GM21717 (cell line): Measurements from ENCODE around the gene DCC.

Experiments used
- ATAC-seq: cut with Tn5 transposase; IDR thresholded peaks from one replicate; pipeline ENCODE4 v1.9.1; 2021; ENCODE audit warnings: mild to moderate bottlenecking, moderate library complexity; ENCODE audit not compliant: unreplicated experiment

The DCC gene

DNA sequence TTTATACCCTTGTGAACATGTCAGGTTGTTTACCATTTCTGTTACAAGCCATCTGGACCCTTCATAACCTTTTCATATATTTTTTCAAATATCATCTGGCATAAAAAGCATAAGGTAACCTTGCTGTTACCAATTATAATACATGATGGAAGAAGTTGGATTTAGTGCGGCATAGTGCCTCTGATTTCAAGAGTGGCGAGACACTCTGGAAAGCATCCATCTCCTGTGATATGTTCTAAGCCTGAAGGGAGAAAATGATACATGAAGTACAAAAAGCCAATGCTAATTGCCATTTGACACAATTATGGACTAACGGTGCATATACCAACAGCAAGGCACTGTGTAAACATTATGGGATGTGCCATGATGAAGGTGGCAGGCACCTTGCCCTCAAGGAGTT, 75.1 kb downstream of the DCC start:
- no peak for ATAC-seq

GRCh38 chr18:52422985-52423601, 83.1 kb downstream of the DCC start:
- no peak for ATAC-seq

- no peak for ATAC-seq
Measured at GRCh38 chr18:52426041-52426440, 86.0 kb downstream of the DCC start.

- ATAC-seq, result no peak
Measured at GRCh38 chr18:52426462-52426861, 86.5 kb downstream of the DCC start.

DNA sequence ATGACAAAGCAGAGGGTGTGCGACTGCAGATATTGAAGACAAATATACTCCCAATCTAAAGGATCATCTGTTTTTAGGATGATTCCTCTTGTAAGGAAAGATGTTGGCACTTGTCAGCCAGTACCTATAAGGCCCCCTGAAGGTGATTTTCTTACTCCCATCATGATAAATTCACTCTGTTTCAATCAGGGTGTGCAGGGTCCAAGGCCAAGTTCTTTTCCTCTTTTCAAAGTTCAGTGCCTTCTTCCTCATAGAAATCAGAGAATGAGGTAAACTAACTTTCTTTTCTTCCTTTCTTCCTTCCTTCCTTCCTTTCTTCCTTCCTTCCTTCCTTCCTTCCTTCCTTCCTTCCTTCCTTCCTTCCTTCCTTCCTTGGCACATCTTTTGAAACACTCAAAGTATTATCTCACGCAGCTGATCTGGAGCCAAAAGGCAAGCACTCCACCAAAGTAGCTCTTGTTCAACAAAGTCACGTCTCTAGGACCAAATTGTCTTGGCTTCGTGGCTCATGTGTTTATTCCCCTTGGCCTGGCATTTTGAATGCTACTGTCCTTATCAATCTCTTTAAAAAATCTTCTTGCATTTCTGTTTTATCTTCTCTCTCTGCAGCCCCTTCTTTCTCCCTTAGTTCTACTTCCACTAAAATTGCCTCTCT, 87.7 kb downstream of the DCC start:
- no peak for ATAC-seq

DNA sequence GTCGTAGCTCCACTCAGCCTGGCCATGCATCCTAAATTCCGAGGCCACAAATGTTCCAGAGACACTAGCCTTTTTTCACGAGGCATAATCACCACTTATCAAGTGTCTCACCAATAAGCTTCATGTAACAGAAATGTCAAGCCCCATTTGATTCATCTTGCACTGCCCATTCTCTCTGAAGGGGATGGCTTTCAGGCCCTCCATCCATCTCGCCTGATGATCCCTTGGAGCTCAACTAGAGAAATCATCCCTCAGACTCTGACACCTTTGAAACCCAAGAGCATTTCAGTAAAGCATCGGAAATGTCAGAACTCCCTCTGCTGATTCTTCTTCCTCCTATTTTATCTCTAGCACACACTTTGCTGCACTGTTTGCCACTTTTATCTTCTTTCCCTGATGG, 91.7 kb downstream of the DCC start:
- ATAC-seq, result no peak

- no peak for ATAC-seq
Measured at GRCh38 chr18:52433797-52434196, 93.8 kb downstream of the DCC start.

- no peak for ATAC-seq
Measured at GRCh38 chr18:52435301-52435700, 95.3 kb downstream of the DCC start.

GRCh38 chr18:52437161-52437560, 97.2 kb downstream of the DCC start:
- no peak for ATAC-seq

DNA sequence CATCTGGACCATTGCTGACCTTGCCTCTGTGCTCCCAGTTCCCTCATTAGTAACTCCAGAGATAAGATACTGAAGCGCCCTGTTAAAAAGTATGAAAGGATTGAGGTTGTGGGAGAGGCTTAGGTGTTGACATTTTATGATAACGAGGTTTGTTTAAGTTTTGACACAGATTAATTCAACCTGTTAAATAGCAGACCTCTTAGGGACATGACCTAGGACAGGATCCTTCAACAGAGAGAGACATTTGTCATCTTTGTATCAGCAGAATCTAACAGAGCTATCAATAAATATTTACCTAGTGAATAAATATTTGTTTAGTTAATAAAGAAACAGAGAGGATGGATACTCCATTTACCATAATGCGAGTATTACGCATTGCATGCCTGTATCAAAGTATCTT, 99.5 kb downstream of the DCC start:
- ATAC-seq, result no peak

DNA sequence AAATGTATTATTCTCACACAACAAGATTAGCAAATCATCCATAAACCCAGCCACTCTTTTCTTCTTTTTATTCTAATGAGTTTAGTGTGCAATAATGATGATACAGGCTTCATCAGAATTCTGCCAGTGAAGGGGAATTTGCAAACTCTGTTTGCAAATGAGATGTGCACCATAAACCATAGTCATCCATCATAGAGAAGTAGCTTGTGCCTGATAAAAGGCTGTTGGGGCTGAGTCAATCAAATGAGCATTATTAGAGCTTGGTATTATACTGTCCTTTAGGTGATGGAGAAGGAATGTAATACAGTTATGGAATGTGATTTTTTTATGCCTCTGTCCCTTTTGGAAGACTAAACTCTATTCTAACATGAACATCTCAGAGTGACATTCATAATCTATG, 101.8 kb downstream of the DCC start:
- no peak for ATAC-seq

GRCh38 chr18:52442686-52443085, 102.7 kb downstream of the DCC start:
- ATAC-seq, result no peak

GRCh38 chr18:52451256-52451655, 111.3 kb downstream of the DCC start:
- ATAC-seq, result no peak

DNA sequence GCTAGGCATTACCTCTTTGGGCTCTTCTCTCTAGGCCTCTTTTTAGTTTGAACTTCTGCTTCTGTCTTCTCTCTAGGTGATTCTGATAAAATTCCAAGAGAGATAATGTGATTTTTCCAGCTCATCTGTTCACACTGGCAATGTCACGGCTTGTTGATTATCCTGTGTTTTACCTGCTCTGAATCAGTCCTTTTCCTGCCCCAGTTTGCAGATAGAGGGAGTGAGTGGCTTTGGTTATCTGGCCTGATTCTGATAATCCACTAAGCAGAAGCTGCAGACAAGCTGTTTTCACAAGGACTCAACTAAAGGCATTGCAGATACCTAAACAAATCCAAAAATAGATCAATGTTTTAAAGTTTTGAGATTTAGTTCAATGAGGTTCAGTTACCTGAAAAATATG, 111.9 kb downstream of the DCC start:
- ATAC-seq, result no peak

GRCh38 chr18:52452427-52452826, 112.4 kb downstream of the DCC start:
- no peak for ATAC-seq

GRCh38 chr18:52459890-52460289, 119.9 kb downstream of the DCC start:
- no peak for ATAC-seq

DNA sequence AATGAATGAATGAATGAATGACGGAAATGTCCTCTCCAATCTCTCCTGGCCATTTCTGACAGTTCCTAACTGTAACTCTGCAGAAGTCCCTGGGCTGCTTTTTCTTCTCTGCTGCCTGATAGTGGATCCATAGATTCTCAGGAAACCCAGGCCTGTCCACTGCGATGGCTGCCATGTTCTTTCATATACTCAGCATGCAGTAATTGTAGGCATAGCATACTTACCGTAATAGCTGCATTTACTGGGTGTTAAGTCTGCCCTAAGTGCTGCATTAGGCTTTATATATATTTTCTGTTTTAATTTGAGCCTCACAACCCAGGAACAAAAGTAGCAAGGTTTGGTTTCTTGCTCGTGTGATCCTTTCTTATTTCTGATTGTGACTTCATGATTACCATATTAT, 122.9 kb downstream of the DCC start:
- no peak for ATAC-seq

- no peak for ATAC-seq
Measured at GRCh38 chr18:52465391-52465790, 125.4 kb downstream of the DCC start.

- no peak for ATAC-seq
Measured at GRCh38 chr18:52468496-52468895, 128.5 kb downstream of the DCC start.

DNA sequence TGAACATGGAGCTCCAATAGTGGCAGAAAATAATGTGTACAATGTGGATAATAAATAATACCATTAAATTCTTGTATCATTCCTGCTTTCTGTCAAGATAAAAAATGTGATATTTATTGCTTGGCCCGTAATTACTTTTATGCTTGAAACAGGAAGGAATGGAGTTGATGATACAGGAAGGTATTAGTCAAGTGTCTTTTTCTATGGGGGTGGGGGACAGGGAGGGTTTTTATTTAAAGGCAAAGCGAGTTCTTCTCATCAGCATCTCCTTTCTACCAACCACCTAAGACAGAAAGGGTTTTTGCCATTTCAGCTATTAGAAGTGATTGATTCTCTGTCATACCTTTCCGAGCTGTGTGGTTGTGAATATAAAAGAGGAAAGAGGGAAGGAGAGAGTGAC, 135.3 kb downstream of the DCC start:
- no peak for ATAC-seq

- no peak for ATAC-seq
Measured at GRCh38 chr18:52481116-52481515, 141.1 kb downstream of the DCC start.

DNA sequence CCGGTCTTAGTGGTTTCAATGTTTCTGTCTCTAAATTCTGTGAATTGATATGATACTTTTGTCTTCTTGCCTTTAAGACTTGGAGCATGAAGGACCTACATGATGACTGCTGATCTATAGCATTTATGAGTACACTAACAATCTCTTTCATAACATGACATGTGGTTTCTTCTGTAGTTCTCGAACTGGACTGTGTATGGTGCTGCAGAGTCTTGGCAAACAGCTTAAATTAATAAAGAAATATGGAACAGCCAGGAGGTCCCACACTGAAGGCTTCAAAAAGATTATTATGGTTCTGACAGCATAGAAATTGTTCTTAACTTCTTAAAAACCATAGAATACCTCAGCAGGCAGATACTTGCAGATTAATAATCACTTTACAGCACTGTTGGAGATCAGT, 145.0 kb downstream of the DCC start:
- no peak for ATAC-seq

GRCh38 chr18:52486052-52486451, 146.1 kb downstream of the DCC start:
- no peak for ATAC-seq
